ENCODE data around the gene CENPC.
"Not testable (repeated sequence)": the region's sequence is repeated elsewhere in the genome, so short reads cannot be mapped to it uniquely, and the experiment has no call there.

The CENPC gene

DNA sequence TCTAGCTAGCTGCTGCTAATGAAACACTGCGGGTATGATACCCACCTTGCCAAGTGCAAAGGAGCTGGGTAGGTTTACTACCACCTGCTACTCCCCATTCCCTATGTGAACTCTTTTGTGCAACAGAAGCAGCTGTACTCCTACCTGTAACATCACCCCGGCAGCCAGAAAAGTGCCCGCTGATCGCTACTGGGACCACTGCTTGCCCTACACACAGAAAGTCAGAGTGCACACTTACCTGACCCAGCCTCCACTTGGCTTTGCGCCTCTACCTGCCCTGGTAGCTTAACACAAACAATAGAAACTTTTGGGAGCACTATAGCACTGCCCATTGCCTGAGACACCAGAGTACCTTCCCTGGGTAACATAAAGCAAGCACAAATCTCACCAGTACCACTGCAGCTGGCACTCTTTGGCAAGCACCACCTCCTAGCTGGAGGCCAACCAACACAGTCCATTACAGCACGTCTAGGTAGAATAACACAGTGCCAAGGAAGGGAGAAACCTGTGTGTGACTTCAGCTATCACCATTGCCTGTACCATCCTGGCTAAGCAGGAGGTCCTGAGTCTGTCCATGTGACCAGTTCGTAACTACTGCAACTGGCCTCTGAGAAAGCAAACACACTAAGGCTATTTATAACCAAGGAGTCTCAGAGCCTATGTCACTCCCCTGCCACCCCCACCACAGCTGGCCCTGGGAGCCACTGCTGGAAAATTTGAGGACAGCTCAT, 80.1 kb downstream of the CENPC start:
- DNase-seq = no peak

DNA sequence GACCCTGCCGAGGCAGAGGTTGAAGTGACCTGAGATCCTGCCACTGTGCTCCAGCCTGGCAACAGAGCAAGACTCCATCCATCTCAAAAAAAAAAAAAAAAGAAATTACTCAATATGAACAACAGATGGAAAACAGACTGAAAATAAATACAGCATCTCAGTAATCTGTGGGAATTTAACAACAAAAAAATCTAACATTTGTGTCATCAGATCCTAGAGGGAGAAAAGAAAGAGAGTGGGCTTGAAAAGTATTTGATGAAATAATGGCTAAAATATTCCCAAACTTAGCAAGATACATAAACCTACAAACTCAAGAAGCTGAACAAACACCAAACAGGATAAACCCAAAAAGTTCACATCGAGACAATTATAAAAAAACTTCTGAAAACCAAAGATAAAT, 84.7 kb downstream of the CENPC start:
- DNase-seq = no peak

DNA sequence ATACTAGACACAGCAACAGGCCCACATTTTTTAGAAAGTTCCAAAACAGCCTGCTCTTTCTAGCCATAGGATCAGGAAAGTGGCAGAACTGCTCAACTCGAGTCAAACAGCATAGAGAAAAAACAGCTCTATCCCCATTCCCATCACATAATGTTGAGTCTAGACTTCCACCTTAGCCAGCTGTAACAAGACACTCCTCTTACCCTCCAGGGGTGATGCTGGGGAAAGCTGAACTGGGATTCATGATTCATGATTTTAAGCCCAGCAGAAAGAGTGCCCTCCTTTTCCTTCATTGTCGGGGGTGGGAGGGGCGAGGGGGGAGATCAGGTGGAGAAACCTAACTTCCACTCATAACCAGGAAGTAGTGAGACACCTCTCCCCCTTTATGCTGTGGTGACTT, 86.1 kb downstream of the CENPC start:
- no peak for DNase-seq

DNA sequence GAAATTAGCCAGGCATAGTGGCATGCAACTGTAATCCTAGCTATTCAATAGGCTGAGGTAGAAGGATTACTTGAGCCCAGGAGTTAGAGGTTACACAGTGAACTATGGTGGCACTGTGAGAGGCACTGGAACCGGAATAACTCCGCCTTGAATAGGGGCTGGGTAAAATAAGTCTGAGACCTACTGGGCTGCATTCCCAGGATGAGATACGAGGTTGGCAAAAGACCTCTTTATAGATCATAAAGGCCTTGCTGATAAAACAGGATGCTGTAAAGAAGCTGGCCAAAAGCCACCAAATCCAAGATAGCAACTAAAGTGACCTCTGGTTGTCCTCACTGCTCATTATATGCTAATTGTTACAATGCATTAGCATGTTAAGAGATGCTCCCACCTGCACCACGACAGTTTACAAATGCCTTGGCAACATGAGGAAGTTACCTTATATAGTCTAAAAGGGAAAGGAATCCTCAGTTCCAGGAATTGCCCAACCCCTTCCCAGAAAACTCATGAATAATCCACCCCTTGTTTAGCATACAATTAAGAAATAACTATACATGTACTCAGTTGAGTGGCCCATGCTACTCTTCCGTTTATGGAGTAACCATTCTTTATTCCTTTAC, 88.6 kb downstream of the CENPC start:
- DNase-seq = peak; percentile 43

DNA sequence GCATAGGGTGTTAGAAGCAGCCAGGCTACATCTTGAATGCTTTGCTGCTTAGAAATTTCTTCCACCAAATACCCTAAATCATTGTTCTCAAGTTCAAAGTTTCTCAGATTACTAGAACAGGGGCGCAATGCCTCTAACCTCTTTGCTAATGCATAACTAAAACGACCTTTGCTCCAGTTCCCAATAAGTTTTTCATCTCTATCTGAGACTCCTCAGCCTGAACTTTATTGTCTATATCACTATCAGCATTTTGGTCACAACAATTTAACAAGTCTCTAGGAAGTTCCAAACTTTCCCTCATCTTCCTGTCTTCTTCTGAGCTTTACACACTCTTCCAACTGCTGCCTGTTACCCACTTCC, 92.5 kb downstream of the CENPC start:
- DNase-seq = not testable (repeated sequence)

DNA sequence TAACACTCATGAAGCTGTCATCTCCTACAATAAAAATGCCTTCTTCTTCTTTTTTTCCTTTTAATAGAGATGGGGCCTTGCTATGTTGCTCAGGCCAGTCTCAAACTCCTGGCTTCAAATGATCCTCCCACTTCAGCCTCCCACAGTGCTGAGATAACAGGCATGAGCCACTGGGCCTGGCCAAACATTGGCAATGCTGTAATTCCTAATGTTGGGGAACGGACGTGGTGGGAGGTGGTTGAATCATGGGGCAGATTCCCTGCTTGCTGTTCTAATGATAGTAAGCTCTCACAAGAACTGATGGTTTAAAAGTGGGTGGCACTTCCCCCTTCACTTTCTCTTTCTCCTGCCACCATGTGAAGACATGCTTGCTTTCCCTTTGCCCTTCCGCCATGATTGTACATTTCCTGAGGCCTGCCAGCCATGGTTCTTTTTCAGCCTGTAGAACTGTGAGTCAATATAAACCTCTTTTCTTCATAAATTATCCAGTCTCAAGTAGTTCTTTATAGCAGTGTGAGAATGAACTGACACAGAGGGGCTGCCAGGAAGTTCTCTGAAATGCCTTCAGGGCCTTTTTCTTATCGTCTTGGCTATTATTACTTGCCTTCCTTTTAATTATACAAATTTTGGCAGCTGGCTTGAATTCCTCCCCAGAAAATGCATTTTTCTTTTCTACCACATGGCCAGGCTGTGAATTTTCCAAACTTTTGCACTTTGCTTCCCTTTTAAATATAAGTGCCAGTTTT, 93.0 kb downstream of the CENPC start:
- DNase-seq = no peak

DNA sequence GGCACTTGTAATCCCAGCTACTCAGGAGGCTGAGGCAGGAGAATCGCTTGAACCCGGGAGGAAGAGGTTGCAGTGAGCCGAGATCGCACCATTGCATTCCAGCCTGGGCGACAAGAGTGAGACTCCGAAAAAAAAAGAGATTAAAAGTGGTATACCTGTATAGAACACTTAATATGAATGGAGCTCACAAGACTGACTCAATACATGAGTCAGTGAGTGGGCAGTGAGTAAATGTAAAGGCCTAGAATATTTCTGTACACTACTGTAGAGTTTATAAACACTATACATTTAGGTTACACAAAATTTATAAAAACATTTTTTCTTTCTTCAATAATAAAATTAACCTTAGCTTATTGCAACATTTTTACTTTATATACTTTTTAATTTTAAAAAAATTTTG, 93.8 kb downstream of the CENPC start:
- DNase-seq = no peak

DNA sequence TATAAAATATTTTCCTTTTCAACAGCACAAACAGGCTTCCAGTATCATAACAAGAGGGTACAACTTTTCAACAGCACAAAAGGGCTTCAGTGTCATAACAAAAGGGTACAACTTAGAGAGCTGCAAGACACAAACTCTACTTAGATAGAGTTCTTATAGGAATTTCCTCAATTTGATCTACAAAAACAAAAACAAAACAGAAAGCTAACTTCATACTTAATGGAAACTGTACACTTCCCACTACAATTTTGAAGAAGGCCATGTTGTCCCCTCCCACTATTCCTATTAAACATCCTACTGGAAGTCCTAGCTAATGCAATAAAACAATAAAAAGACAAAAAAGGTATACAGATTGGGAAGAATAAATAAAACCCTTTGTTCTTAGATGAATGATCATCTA, 96.7 kb downstream of the CENPC start:
- DNase-seq = no peak

DNA sequence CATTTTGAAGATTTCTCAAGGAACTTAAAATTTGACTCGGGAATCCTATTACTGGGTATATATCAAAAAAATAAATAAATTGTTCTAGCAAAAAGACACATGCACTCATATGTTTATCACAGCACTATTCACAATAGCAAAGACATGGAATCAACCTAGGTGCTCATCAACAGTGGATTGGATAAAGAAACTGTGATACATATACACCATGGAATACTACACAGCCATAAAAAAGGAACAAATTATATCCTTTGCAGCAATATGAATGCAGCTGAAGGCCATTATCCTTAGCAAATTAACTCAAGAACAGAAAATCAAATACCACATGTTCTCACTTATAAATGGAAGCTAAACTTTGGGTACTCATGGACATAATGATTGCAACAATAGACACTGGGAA, 97.4 kb downstream of the CENPC start:
- DNase-seq = no peak

DNA sequence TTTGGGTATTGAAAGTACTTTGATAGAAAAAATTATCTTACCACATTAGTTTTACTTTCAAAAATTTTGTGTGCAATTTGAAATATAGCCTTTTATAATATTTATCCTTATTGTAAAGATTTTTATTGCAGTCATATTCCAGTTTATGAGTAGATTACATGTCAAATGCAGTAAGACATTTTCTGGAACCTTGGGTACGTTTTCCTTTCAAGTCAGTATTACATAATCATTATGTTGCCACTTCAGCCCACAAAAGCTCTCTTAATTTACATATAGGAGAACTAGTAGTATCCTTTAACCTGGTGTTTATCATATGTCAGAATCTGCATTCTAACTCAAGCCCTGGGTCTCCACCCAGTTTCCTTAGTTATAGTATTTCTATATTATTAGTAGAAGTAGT, 98.5 kb downstream of the CENPC start:
- DNase-seq = no peak

DNA sequence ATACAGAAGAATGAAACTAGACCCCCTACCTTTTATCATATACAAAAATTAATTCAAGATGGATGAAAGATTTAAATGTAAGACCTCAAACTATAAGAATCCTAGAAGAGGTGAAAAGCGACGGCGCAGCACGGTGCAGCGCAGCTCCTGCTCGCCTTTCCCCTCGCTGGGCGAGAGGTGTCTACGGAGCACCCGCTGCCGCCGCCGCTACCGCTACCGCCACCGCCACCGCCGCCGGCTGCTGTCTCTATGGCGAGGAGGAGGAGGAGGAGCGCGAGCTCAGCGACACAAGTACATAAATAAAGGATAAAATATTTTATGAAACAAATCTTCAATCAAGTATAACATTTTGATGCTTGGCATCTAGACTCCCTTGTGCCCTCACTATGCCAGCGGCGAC, 99.4 kb downstream of the CENPC start:
- not testable (repeated sequence) for DNase-seq

DNA sequence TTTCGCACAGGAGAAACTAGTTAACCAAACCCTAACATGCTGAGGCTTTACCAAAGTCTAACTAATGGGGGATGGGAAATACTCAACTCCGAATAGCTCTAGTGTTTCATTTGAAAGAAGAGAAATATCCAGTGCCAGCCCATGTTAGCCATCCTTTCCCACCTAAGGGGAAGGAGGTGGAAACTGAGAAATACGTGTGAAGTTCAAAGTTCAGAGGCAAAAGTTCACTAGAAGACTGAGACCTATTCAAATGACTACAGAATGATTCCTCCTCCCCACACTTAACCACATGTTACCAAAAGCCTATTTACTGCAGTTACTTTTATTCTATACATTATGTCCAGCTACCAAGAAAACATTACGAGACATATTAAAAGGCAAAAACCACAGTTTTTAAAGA, 106.3 kb downstream of the CENPC start:
- DNase-seq = no peak

DNA sequence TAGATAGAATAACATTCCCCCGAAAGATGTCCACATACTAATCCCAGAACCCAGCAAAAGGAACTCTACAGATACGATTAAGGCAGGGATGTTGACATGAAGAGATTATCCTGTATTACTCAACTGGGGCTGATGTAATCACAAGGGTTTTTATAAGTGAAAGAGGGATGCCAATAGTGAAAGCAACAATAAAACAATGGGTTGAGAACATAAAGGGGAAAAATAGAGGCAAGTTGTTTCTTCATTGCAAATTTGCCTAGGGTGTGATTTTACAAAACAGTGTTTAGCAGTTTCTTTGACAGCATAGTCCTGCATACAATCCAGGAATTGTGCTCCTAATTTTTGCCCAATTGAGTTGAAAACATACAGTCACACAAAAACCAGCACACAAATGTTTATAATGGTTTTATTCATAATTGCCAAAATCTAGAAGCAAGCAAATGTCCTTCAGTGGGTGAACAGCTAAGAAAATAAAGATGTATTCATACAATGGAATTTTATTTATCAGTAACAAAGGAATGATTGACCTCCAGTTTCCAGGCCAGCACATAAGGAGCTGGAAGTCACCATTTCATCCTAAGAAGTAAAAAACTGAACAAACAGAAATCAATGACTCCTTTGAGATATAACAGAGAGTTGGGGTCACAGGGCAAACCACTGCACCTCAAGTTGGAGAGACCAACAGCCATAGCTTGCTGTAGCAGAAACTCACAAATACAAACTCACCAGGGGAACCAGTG, 107.2 kb downstream of the CENPC start:
- no peak for DNase-seq

DNA sequence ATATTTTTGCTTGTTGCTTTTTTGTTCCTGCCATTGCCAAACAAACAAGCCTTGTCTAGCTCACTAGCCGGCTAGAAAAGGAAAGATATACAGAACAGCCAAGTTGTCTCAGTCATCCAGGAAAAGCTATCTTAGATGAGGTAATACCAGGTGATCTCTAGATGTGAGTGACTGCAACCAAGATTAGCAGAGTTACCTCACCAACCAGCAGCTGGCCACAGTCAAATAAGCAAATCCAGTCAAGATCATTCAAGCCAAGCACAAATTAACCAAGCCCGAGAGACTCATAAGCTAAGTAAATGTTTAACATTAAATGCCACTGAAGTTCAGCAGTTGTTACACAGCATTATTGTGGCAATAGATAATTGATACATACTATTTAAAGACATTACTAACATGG, 108.6 kb downstream of the CENPC start:
- DNase-seq = no peak

DNA sequence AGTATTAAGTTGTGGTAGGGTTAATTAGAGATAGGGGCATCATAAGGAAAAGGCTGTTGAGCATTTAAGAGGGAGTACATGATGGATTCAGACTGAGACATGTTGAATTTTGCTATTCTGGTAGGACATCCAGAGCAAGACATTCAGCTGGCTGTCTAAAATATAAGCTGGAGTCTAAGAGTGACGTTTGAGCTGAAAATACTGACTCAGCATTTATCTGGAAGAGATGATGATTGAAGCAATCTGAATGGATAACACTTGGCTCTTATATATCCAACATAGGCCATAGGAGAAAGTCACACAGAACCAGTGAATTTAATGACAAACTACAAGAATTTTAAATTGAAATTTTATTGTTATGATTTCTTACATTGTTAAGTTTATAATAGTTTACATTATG, 114.3 kb downstream of the CENPC start:
- no peak for DNase-seq

DNA sequence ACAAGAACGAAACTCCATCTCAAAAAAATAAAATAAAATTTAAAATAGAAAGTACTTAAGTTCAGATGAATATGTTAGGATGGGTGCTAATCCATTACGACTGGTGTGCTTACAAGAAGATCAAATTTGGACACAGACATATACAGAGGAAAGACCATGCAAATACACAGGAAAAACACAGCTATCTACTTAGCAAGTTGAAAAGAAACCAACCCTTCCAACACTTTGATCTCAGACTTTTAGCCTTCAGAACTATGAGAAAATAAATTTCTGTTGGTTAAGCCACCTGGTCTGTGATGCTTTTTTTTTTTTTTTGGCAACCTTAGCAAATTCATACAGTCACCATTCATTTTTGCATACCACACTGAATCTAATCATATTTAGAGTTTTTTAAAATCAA, 116.5 kb downstream of the CENPC start:
- no peak for DNase-seq
